GM18951 (cell line): ENCODE results near the gene NPFFR1.

ENCODE experiments used
- POLR2A ChIP-seq: IDR thresholded peaks from 4 replicates; pipeline ENCODE4 v1.6.1; 2011; ENCODE audit warnings: mild to moderate bottlenecking; ENCODE audit not compliant: insufficient read length, insufficient read depth; ENCODE audit errors: extremely low read depth
- in situ Hi-C: fragments of 300-500 bp; cut with MboI; formaldehyde crosslinking; loops from one replicate; pipeline ENCODE4 v1.12.0; 2022; ENCODE audit warnings: low sequenced_read_pairs, mixed read lengths, inconsistent platforms; ENCODE audit not compliant: unreplicated experiment

NPFFR1 gene

DNA sequence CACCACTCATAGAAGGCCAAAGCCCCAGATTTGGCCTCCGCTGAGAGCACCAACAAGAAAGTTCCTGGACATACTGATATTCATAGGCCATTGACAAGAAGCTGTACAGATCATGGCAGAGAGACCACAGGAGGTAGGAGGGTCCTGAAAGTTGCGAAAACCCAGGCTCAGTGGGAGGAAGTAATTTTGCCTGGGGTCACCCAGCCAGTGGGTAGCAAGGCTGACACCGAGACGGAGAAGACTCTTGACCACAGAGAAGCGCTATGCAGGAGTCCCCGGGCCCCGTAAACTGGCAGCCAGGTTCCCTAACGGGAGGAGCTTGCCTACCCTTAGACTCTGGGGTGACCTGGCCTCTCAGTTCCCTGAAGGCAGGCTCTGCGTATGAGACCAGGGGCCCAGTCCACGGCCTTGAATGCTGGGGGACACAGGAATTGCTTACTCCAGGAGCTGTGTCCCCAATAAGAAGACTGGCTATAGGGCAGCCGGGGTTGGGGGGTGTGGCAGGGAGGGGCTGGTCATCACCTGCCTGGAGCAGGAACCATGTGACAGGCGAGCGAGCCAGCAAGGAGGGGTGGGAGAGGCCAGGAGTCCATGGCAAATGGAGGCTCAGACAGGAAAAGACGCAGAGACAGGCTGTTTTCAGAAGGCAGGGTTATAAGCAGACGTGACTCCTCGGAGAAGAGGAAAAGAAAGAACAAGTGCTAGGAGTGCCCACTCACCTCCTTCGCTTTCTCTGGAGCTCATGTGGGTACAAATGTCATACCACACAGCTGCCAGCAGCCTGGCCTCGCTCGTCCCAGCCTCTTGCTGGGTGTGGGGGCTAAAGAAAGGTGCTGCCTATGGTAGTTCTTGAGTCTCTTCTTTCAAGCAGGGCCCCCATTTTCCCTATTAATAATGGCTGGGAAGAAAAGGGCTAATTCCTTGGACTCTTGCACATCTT lies 24.6 kb upstream of the NPFFR1 start:
- no peak for TF ChIP-seq POLR2A
- in situ Hi-C loops: no loop called here

DNA sequence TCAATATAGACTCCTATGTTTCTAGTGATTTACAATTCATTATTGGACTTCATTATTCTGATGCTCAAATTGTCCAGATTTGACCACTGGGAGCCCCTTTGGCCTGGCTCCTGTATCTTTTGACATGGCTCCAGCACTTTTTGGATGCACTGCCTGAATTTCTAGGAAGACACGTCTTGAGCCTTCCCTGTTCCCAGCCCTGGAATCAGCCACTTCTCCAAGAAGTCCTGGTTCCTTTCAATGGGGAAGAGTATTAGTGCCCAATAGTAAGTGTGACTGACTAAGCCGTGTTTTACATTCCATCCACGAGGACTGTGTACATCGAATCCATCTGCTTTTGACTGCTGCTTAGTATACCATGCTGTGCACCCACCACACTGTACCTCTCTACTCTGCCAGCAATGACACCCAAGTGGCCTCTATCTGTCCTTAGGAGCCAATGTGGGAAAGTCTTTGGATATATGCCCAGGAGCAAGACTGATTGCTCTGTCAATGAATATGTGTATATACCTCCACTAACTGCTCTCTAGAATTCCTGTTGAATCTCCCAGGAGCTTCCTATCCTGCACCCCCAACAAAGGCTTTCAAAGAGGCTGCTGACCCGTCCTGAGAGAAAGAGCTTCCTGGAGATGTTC lies 23.2 kb upstream of the NPFFR1 start:
- in situ Hi-C loops: no loop called here

DNA sequence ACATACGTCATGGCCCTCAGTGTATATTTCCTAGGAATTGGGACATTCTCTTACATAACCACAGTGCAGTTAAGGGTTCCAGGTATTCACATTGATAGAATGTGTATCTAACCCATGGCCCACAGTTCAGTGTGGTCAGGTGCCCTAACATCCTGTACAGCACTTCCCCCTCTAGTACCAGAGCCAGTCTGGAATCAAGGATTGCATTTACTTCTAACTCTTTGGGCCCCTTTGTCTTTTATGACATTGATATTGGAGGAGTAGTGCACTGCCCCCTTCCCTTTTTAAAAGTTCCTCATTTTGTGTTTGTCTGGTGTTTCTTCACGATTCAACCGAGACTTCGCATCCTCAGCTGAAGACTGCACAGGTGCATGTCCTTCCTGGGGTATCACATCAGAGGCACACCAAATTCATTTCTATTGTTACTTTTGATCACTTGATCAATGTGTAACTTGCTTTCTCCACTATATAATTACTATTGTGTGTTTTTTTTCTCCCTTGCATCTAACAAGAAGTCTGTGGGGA lies 22.4 kb upstream of the NPFFR1 start:
- in situ Hi-C loops: no loop called here

More for the DNA sequence above, 23.2 kb upstream of the NPFFR1 start:
- TF ChIP-seq POLR2A: no peak

DNA sequence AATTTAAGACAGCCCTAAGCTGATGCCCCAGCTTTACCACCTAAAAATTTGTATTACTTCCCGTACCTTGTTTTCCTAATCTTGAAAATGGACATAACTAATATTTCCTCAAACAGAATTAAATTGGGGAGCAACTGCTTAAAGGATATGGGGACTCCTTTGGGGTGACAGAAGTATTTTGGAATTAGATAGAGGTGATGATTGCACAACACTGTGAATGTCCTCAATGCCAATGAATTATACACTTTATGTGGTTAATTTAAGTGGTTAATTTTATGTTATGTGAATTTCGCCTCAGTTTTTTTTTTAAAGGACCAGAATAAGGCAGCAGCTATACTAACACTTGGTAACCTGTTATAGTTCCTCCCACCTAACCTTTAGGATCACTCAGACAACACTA lies 19.9 kb upstream of the NPFFR1 start:
- in situ Hi-C loops: no loop called here
- no peak for TF ChIP-seq POLR2A

More for the DNA sequence above, 22.4 kb upstream of the NPFFR1 start:
- TF ChIP-seq POLR2A: no peak

DNA sequence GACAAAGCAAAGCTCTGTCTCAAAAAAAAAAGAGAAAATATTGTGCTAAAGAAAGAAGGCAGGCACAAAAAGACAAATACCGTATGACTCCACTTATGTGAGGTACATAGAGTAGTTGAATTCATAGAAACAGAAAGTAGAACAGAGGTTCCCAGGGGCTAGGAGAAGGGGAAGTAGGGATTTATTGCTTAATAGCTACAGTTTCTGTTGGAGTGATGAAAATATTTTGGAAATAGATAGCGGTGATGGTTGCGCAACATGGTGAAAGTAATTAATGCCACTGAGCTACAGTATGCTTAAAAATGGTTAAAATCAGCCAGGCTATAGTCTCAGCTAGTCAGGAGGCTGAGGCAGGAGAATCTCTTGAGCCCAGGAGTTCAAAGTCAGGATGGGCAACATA lies 18.5 kb upstream of the NPFFR1 start:
- in situ Hi-C loops: no loop called here
- TF ChIP-seq POLR2A: no peak

DNA sequence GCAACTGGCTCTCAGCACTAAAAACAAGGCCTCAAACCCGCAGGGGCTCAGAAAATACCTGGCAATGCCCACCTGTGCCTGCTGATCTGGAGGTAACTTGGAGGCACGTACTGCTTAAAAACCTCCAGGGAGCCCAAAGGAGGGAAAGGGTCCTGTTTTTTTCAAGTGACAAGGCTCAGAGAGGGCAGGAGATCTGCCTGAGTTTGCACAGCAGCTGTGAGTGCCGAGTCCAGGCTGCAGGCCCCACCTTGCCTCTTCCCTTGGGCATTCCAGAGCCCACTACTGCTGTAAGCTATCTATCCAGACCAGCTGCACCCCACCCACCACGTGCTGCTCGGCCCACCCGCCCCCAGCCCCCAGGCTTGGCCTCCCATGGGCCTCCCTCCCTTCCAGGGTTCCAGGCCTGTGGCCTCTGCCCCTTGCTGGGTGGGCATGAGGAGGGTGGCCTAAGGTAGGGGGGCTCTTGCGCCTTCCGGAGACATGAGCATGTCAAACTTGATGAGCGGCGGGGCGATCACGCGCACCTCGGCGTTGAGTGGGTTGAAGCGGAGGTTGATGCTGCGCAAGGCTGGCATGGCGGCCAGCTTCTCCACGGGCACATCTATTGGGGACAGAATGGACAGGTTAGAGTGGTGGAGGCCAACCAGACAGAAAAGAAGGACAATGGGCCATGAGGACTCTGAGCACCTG lies 17.2 kb upstream of the NPFFR1 start:
- TF ChIP-seq POLR2A: no peak
- in situ Hi-C loops: no loop called here

DNA sequence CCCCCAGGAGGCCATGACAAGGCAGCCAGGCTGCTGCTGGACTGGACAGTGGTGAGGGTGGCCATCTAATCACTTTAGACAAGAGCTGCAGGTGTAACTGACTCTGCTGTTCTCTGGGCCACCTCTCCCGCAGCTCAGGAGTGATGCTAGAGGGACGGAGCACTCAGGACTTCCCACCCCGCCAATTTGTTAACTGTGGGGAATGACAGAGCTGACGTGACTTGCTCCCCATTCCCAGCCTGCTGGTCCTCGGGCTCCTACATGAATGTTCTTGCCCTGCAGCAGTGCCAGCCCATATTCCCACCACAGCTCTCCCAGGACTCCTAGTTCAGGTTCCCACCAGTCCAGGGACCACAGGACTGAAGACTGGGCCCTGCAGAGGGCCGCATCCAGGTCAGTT lies 16.7 kb upstream of the NPFFR1 start:
- in situ Hi-C loops: no loop called here
- TF ChIP-seq POLR2A: no peak

DNA sequence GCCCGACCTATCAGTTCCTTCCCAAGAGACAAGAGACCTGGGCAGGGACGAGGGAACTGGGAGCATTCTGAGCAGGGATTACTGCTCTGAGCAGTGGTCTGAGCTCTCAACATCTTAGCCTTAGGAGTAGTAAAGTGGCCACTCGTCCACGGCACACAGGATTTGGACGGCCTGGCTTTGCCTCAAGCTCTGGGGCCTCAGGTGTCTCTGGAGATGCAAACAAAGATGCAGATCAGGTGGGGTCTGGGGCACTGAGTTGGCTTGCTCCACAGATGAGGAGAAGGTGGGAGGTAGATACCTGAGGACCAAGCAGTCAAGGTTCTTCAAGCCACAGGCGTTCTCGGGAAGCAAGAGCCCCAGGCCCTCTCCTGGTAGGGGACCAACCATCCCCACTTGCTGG lies 16.1 kb upstream of the NPFFR1 start:
- TF ChIP-seq POLR2A: no peak

DNA sequence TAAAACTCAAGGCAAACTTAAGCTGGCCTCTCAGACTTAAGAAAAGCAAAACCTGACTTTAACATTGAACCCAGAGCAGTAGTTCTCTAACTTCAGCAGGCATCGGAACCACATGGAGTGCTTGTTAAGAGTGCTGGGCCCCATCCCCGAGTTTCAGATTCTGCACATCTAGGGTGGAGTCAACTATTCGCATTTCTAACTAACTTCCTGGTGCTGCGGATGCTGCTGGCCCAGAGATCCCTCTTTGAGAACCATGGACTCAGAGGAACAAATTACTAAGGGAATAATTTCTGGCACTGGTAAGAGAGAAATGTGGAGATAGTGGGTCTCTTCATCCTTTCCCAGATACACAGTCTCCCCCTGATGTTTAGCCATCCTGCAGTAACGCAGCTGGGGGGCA lies 14.6 kb upstream of the NPFFR1 start:
- no peak for TF ChIP-seq POLR2A
- in situ Hi-C loops: no loop called here

More for the DNA sequence above, 16.1 kb upstream of the NPFFR1 start:
- in situ Hi-C loops: no loop called here

DNA sequence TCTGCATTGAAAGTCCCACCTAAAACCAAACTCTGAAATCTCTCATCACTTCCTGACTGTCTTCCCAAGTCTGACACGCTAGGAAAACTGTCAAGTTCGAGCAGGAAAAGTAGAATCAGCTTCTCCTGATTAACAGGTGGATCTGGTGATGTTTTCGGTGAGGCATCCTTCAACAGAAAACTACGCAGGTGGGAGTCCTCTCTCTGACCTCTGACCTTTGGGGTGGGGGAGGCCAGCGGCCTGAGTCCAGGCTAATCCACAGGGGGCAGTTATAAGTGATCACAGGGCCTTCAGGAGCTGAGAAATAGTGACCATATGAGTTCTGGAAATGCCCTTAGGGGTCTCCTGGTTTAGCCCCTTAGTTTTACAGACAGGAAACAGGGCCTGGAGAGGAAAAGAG lies 13.4 kb upstream of the NPFFR1 start:
- TF ChIP-seq POLR2A: no peak
- in situ Hi-C loops: no loop called here

DNA sequence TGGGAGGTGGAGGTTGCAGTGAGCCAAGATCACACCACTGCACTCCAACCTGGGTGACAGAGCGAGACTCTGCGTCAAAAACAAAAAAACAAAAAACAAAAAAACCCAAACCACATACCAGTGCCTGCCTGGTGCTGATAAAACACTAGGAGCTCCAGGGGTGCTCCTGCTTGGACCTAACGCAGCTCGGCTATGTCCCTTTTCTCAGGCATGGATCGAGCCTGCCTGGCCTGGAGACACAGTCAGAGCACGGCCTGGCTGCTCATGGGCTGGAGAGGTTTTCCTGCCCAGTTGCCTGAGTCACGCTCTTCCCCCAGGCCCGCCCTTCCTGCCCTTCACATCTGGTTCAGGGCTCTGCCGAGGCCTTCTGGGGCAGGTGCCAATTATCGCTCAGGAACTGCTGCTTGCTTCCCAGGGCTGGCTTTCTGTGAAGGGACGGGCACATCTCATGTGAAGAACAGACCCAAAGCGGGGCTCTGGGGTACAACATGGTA lies 12.6 kb upstream of the NPFFR1 start:
- no peak for TF ChIP-seq POLR2A
- in situ Hi-C loops: no loop called here

DNA sequence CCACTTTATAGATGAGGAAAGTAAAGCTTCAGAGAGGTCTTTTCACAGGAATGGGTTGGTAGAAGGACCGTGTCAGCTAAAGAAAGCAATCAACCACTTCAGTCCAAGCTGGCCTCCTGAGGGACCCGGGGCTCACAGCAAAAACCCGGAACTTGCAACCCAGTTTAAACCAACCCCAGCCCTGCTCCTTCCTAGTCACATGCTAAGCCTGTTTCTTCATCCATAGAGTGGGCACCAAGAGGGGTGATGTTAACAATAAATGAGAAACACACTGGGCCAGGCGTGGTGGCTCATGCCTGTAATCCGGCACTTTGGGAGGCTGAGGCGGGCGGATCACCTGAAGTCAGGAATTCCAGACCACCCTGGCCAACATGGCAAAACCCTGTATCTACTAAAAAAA lies 12.1 kb upstream of the NPFFR1 start:
- TF ChIP-seq POLR2A: no peak
- in situ Hi-C loops: no loop called here

DNA sequence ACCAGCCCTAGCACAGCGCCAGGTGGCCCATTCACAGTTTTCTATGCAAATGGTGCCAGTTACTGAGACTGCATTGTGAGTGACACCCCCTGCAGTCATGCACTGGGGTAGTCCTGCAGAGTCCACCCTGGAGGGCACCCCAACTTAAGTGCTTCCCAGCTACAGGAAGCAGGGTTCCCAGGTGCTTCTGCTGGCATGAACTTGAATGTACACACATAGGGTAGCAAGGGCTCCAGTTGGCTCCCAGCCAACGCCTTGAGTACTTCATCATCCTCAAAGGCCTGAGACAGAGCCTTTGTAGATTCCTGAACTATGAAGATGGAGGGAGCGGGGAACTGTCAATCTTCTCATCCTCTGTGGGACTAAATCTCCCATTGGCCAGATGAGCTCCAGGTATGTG lies 11.5 kb upstream of the NPFFR1 start:
- in situ Hi-C loops: no loop called here
- no peak for TF ChIP-seq POLR2A
